ENCODE results near the gene SPEN. TPM values are rescaled to one million over a fixed set of nuclear protein-coding genes. Genes with fewer than 3 reads are reported as not detected.

The SPEN gene
- polyA plus RNA-seq, 1 of the 3 experiments (the other 2 are of a cell fraction): 6.1 TPM

DNA sequence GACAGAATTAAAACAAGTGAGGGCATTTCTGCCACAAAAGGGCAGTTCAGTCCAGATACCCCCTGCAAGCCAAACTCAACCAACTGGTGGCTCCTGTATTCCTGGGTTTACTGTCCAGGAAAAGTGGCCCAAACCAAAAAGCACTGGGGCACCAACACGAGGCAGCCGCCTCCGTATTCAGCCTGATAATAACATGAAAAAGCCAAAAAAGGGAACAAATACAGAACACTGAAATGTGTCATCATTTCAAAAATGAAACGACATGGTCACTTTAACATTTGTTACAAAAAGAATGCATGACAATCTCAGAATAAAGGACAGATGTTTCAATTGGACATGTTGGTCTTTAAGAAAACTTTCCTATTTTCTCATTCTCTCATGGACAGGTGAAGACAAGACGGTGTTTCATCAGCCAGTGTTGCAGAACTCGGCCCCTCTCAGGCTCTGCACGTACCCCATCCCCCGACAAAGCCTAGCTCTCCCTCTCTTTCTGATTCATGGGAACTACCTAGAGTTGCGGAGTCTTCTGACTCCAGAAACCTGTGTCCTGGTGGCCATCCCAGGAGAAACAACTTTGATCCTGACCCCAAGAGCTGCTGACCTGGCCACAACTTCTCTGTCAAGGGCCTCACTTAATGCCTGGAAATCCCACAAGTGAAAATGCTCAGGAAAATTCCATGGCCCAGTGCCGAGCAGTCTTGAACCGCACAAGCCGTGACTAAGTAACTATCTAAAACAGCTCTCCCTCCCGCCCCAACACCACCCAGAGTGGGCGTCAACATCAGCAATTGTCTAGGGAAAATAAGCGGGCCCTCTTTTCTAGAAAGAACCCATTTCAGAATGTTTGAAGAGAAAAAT is 101.3 kb downstream of the SPEN start:
- WGBS (ENCODE audit: low lambda C conversion rate): 66% methylated on average over 14 of the region's 15 CpGs
- Histone ChIP-seq H3K27me3 (ENCODE audit: insufficient read depth) (no peaks in the 10 kb centered on the region), H3K4me3 (ENCODE audit: low read depth in 2 of 2, low read length in 1 of 2) (no peak overlapping the region), H3K79me2 (ENCODE audit: insufficient read depth) (peaks cover 61% of the 10 kb centered on the region), H3K27ac (ENCODE audit: low read depth in 2 of 2, low read length in 1 of 2) (peak overlapping the region; percentile 86 to 93), H3K9me2 (no peaks in the 10 kb centered on the region), H3K9me3 (no peaks in the 10 kb centered on the region), H2AFZ (ENCODE audit: low read depth) (no peak overlapping the region), H4K20me1 (ENCODE audit: insufficient read depth) (no peaks in the 10 kb centered on the region; the same call in 1 of the 2 replicates), H3K9ac (peak overlapping the region; percentile 67; the same call in 1 of the 2 replicates), H3K36me3 (replicated peaks in 1 of 2; ENCODE audit: control insufficient read depth in 1 of 2, insufficient read depth in 2 of 2, low read length in 1 of 2) (peaks cover 8 to 48% of the 10 kb centered on the region in 2 experiments), H3K4me2 (peak overlapping the region; percentile 76), H3K4me1 (ENCODE audit: control insufficient read depth in 1 of 2, insufficient read depth in 2 of 2, low read depth in 1 of 2, low read length in 1 of 2) (peaks cover 55 to 58% of the 10 kb centered on the region in 2 experiments), H3F3A (replicated peaks; ENCODE audit: insufficient read depth) (peaks cover 39% of the 10 kb centered on the region)
- no peak for DNase-seq
- no peak for TF ChIP-seq RXRA (IDR thresholded peaks at IDR 0.05; ENCODE audit: borderline replicate concordance, low read depth)
- TF ChIP-seq, protein P1, sequence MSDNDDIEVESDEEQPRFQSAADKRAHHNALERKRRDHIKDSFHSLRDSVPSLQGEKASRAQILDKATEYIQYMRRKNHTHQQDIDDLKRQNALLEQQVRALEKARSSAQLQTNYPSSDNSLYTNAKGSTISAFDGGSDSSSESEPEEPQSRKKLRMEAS (IDR thresholded peaks at IDR 0.05; ENCODE audit: low read depth): 0 out of 2 replicates have a peak, but pooled peaks have one; percentile 23
- TF ChIP-seq NFIC (IDR thresholded peaks at IDR 0.05; ENCODE audit: borderline replicate concordance): peak; percentile 51
- TF ChIP-seq RFX5 (IDR thresholded peaks at IDR 0.05; ENCODE audit: low read length): no peak
- TF ChIP-seq, protein P2, sequence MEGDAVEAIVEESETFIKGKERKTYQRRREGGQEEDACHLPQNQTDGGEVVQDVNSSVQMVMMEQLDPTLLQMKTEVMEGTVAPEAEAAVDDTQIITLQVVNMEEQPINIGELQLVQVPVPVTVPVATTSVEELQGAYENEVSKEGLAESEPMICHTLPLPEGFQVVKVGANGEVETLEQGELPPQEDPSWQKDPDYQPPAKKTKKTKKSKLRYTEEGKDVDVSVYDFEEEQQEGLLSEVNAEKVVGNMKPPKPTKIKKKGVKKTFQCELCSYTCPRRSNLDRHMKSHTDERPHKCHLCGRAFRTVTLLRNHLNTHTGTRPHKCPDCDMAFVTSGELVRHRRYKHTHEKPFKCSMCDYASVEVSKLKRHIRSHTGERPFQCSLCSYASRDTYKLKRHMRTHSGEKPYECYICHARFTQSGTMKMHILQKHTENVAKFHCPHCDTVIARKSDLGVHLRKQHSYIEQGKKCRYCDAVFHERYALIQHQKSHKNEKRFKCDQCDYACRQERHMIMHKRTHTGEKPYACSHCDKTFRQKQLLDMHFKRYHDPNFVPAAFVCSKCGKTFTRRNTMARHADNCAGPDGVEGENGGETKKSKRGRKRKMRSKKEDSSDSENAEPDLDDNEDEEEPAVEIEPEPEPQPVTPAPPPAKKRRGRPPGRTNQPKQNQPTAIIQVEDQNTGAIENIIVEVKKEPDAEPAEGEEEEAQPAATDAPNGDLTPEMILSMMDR (IDR thresholded peaks at IDR 0.05): peak; percentile 9; the same call in 1 of the 2 replicates
- ChIA-PET CTCF (interaction anchor here (1.3 kb wide), 1 partner anchor 8 kb away, joined by 3 read pairs; no protein-coding TSS in a partner anchor), POLR2A (no interaction called here)

DNA sequence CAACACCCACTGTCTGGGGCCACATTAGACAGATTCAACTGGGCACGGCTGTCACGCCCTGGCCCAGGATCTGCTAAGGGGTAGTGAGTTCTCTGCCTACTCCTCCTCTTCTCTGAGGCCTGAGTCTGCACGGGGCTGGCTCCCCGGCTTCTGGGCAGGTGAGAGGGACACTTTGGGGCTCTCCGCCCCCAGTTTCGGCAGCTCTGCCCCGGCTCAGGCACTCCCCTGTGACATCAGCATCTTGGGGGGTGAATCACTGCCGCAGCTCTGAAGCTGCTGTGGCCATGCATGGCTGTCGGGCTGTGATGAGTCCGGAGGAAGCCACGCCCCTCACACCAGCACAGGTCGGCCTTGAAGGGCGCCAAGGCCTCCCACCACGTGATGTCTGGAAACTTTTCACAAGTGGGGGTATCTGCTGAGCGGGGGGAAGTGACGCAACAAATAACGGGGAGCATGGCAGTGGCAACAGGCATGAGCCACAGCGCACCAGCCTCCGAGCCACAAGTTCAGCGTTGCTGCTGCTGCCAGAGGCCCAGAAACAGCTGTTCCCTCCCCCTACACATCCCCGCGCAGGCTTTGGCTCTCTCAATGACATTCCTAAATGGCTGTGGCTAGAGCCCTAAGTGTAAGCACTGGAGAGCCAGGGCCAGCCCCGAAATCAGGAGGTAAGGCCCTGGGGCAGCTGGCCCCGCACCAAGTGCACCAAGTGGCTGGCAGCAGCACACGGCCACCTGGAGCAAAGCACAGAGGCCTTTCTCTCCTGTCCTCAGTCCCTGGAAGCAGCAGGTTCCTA is 102.1 kb downstream of the SPEN start:
- H3K9me2 ChIP-seq: no peaks in the 10 kb centered on the region
- peaks cover 62 to 64% of the 10 kb centered on the region in 2 experiments for H3K4me1 ChIP-seq (ENCODE audit: control insufficient read depth in 1 of 2, insufficient read depth in 2 of 2, low read depth in 1 of 2, low read length in 1 of 2)
- ChIA-PET CTCF (interaction anchor here (1.3 to 1.7 kb wide), 3 partner anchors 9 to 26 kb away, joined by 3 to 8 read pairs (median 5); partner anchors contain the start of gene ZBTB17), POLR2A (interaction anchor here (0.9 kb wide), 1 partner anchor 124 kb away, joined by 3 read pairs; no protein-coding TSS in a partner anchor)
- DNase-seq: peak; percentile 73
- H4K20me1 ChIP-seq (ENCODE audit: insufficient read depth): no peaks in the 10 kb centered on the region; the same call in 1 of the 2 replicates
- H3K36me3 ChIP-seq (replicated peaks in 1 of 2; ENCODE audit: control insufficient read depth in 1 of 2, insufficient read depth in 2 of 2, low read length in 1 of 2): peaks cover 8 to 39% of the 10 kb centered on the region in 2 experiments
- peak overlapping the region; percentile 76 for H3K4me2 ChIP-seq
- H3K9me3 ChIP-seq: no peaks in the 10 kb centered on the region
- H3K9ac ChIP-seq: peak overlapping the region; percentile 67; the same call in 1 of the 2 replicates
- peaks cover 69% of the 10 kb centered on the region for H3K79me2 ChIP-seq (ENCODE audit: insufficient read depth)
- H2AFZ ChIP-seq (ENCODE audit: low read depth): no peak overlapping the region
- H3K27me3 ChIP-seq (ENCODE audit: insufficient read depth): no peaks in the 10 kb centered on the region
- H3K4me3 ChIP-seq (ENCODE audit: low read depth in 2 of 2, low read length in 1 of 2): no peak overlapping the region
- H3K27ac ChIP-seq (ENCODE audit: low read depth in 2 of 2, low read length in 1 of 2): peak overlapping the region; percentile 86 to 93
- 51% methylated on average over 19 of the region's 25 CpGs for WGBS (ENCODE audit: low lambda C conversion rate)
- H3F3A ChIP-seq (replicated peaks; ENCODE audit: insufficient read depth): peaks cover 47% of the 10 kb centered on the region
- TF ChIP-seq, protein P3, sequence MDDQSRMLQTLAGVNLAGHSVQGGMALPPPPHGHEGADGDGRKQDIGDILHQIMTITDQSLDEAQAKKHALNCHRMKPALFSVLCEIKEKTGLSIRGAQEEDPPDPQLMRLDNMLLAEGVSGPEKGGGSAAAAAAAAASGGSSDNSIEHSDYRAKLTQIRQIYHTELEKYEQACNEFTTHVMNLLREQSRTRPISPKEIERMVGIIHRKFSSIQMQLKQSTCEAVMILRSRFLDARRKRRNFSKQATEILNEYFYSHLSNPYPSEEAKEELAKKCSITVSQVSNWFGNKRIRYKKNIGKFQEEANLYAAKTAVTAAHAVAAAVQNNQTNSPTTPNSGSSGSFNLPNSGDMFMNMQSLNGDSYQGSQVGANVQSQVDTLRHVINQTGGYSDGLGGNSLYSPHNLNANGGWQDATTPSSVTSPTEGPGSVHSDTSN (IDR thresholded peaks at IDR 0.05): 0 out of 2 replicates have a peak, but pooled peaks have one; percentile 15
- TF ChIP-seq, protein P4, sequence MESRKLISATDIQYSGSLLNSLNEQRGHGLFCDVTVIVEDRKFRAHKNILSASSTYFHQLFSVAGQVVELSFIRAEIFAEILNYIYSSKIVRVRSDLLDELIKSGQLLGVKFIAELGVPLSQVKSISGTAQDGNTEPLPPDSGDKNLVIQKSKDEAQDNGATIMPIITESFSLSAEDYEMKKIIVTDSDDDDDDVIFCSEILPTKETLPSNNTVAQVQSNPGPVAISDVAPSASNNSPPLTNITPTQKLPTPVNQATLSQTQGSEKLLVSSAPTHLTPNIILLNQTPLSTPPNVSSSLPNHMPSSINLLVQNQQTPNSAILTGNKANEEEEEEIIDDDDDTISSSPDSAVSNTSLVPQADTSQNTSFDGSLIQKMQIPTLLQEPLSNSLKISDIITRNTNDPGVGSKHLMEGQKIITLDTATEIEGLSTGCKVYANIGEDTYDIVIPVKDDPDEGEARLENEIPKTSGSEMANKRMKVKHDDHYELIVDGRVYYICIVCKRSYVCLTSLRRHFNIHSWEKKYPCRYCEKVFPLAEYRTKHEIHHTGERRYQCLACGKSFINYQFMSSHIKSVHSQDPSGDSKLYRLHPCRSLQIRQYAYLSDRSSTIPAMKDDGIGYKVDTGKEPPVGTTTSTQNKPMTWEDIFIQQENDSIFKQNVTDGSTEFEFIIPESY (IDR thresholded peaks at IDR 0.05; ENCODE audit: borderline replicate concordance, low read depth): no peak
- TF ChIP-seq, protein P5, sequence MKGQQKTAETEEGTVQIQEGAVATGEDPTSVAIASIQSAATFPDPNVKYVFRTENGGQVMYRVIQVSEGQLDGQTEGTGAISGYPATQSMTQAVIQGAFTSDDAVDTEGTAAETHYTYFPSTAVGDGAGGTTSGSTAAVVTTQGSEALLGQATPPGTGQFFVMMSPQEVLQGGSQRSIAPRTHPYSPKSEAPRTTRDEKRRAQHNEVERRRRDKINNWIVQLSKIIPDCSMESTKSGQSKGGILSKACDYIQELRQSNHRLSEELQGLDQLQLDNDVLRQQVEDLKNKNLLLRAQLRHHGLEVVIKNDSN (IDR thresholded peaks at IDR 0.05; ENCODE audit: borderline replicate concordance, low read depth): peak; percentile 82
- TF ChIP-seq TEAD4 (IDR thresholded peaks at IDR 0.05; ENCODE audit: borderline replicate concordance, insufficient read depth) (no peak), RAD21 (IDR thresholded peaks at IDR 0.05; ENCODE audit: low read length) (no peak), MXI1 (IDR thresholded peaks at IDR 0.05; ENCODE audit: low read depth, low read length) (peak; percentile 32; the same call in 1 of the 2 replicates), FOXM1 (IDR thresholded peaks at IDR 0.05; ENCODE audit: low read depth) (no peak), GABPA (IDR thresholded peaks at IDR 0.05; ENCODE audit: low read depth) (no peak)
- TF ChIP-seq, protein P2 (IDR thresholded peaks at IDR 0.05): no peak
